Endothelial cell of umbilical vein (primary cell): Measurements from ENCODE around the gene NUDT8. TPM values are rescaled to one million over a fixed set of nuclear protein-coding genes. Genes with fewer than 3 reads are reported as not detected.

Experiments used
- BruUV-seq: library from RNA; stranded (reverse); fragments of 400-500 nt; replicated peaks from 2 replicates; lab custom pipeline; 2021; lab: Mats Ljungman, UMichigan
- CTCF ChIA-PET: fragments of 300-600, 350-600 bp; sonication (Branson Sonifier 250); formaldehyde crosslinking; loops from one replicate; lab custom pipeline; 2021; ENCODE audit warnings: antibody characterized with exemption, inconsistent platforms; lab: Charles Lee
- POLR2A ChIA-PET: fragments of 300-600, 350-600 bp; sonication (Branson Sonifier 250); formaldehyde crosslinking; loops from one replicate; lab custom pipeline; 2021; ENCODE audit warnings: antibody characterized with exemption, inconsistent platforms; lab: Charles Lee
- DNase-seq: peaks from one replicate; pipeline ENCODE4 v3.0.0-alpha.2; 2011; ENCODE audit warnings: low read depth, low spot score
- FAIRE-seq: peaks from 2 replicates; lab custom pipeline; 2011; peaks lifted over from hg19 to GRCh38; lab: Jason Lieb, UNC
- H2AFZ ChIP-seq: 2 replicates; pipeline ENCODE4 v1.6.0; 2012; ENCODE audit warnings: low read depth, low read length, control low read depth, inconsistent platforms
- H3K27ac ChIP-seq: 2 replicates; pipeline ENCODE4 v1.5.1; 2011; ENCODE audit warnings: low read depth, mild to moderate bottlenecking, control low read depth, low read length, moderate library complexity; ENCODE audit not compliant: insufficient read depth
- H3K27me3 ChIP-seq, 2 experiments: 2 replicates each; pipeline versions ENCODE4 v1.6.0 to v1.6.1; 2011; ENCODE audit warnings: low read length in 2 of 2, mixed read lengths in 1 of 2; ENCODE audit not compliant: control insufficient read depth in 2 of 2, insufficient read depth in 2 of 2
- H3K36me3 ChIP-seq, 2 experiments: 2 replicates in 1 of 2; 3 replicates in 1 of 2; pipeline ENCODE4 v1.5.1; 2011; ENCODE audit warnings: low read length in 2 of 2, mild to moderate bottlenecking in 1 of 2, moderate library complexity in 1 of 2; ENCODE audit not compliant: control insufficient read depth in 2 of 2, insufficient read depth in 2 of 2; ENCODE audit errors: extremely low read depth in 1 of 2
- H3K4me1 ChIP-seq: 3 replicates; pipeline ENCODE4 v1.5.1; 2011; ENCODE audit warnings: mild to moderate bottlenecking, low read length; ENCODE audit not compliant: control insufficient read depth, insufficient read depth; ENCODE audit errors: extremely low read depth
- H3K4me2 ChIP-seq: 2 replicates; pipeline ENCODE4 v1.6.1; 2011; ENCODE audit warnings: low read length, control low read depth, mixed read lengths; ENCODE audit not compliant: insufficient read depth
- H3K4me3 ChIP-seq, 3 experiments: fragments of 200-600 bp in 1 of 3; sonication (generic), shearing (Covaris generic) in 1 of 3; replicated peaks in 1 of 3; 2 replicates each; pipeline ENCODE4 v1.5.1; 2011 to 2016; ENCODE audit warnings: control low read depth in 3 of 3, low read length in 3 of 3, mild to moderate bottlenecking in 2 of 3, inconsistent platforms in 1 of 3, low read depth in 1 of 3, moderate library complexity in 1 of 3; ENCODE audit not compliant: insufficient read depth in 1 of 3
- H3K79me2 ChIP-seq: 2 replicates; pipeline ENCODE4 v1.6.0; 2012; ENCODE audit warnings: low read length, inconsistent platforms; ENCODE audit not compliant: control insufficient read depth, insufficient read depth
- H3K9ac ChIP-seq: replicated peaks from 2 replicates; pipeline ENCODE3; 2011; ENCODE audit warnings: low read length, control low read depth; ENCODE audit not compliant: insufficient read depth; ENCODE audit errors: extremely low read depth
- H3K9me1 ChIP-seq: replicated peaks from 3 replicates; pipeline ENCODE4 v1.6.0; 2011; ENCODE audit warnings: mild to moderate bottlenecking, low read length; ENCODE audit not compliant: control insufficient read depth, insufficient read depth; ENCODE audit errors: extremely low read depth
- H3K9me3 ChIP-seq: replicated peaks from 2 replicates; pipeline ENCODE4 v1.5.1; 2012; ENCODE audit warnings: low read length, inconsistent platforms; ENCODE audit not compliant: control insufficient read depth, insufficient read depth
- H4K20me1 ChIP-seq: replicated peaks from 2 replicates; pipeline ENCODE3; 2011; ENCODE audit warnings: mild to moderate bottlenecking, low read length; ENCODE audit not compliant: control insufficient read depth, insufficient read depth; ENCODE audit errors: extremely low read depth
- CTCF ChIP-seq, 2 donors: IDR thresholded peaks; 1 replicate in 1 of 2; 2 replicates in 1 of 2; pipeline ENCODE4 v1.5.1; 2011; ENCODE audit warnings: low read length in 2 of 2, mild to moderate bottlenecking in 2 of 2, moderate library complexity in 2 of 2, control low read depth in 1 of 2, inconsistent platforms in 1 of 2, low read depth in 1 of 2; ENCODE audit not compliant: insufficient read depth in 1 of 2; ENCODE audit errors: extremely low read depth in 1 of 2
- EZH2 ChIP-seq: IDR thresholded peaks from 2 replicates; pipeline ENCODE4 v1.6.1; 2012; ENCODE audit warnings: borderline replicate concordance, low read depth, mild to moderate bottlenecking, moderate library complexity, low read length, inconsistent platforms; ENCODE audit not compliant: severe bottlenecking
- FOS ChIP-seq: IDR thresholded peaks from 2 replicates; pipeline ENCODE4 v1.6.1; 2011; ENCODE audit warnings: mild to moderate bottlenecking, low read length, moderate library complexity, borderline replicate concordance; ENCODE audit not compliant: insufficient read depth
- GATA2 ChIP-seq: IDR thresholded peaks from 2 replicates; pipeline ENCODE4 v1.7.0; 2011; ENCODE audit warnings: low read depth, mild to moderate bottlenecking, moderate library complexity, mixed read lengths, low read length; ENCODE audit not compliant: insufficient read length, insufficient read depth
- JUN ChIP-seq: IDR thresholded peaks from 2 replicates; pipeline ENCODE4 v1.6.1; 2011; ENCODE audit warnings: borderline replicate concordance, low read depth; ENCODE audit not compliant: insufficient read length, insufficient read depth
- MAX ChIP-seq: IDR thresholded peaks from 2 replicates; pipeline ENCODE4 v1.6.1; 2011; ENCODE audit not compliant: insufficient read depth, insufficient read length
- MYC ChIP-seq: IDR thresholded peaks from one replicate; pipeline ENCODE4 v1.6.1; 2011; ENCODE audit warnings: mild to moderate bottlenecking, low read depth, low read length
- POLR2A ChIP-seq: IDR thresholded peaks from 2 replicates; pipeline ENCODE4 v1.6.1; 2012; ENCODE audit warnings: low read depth, mild to moderate bottlenecking, control low read depth, low read length
- POLR2AphosphoS5 ChIP-seq: IDR thresholded peaks from 2 replicates; pipeline ENCODE4 v1.6.1; 2012; ENCODE audit warnings: low read depth, mild to moderate bottlenecking, control low read depth, low read length, moderate library complexity; ENCODE audit not compliant: insufficient read depth
- dilution Hi-C: fragments of 300-500 bp; cut with MboI; formaldehyde crosslinking; loops from one replicate; pipeline ENCODE4 v1.15.0; 2019; ENCODE audit warnings: low sequenced_read_pairs; ENCODE audit not compliant: extremely low pct_ligation_motif_present
- intact Hi-C: fragments of 100-400 bp; cut with micrococcal nuclease; formaldehyde crosslinking; loops from one replicate; pipeline ENCODE4 v1.10.0; 2022
- polyA plus RNA-seq, 4 experiments: library from polyadenylated mRNA; depleted of rRNA in 3 of 4; stranded (reverse) in 3 of 4; unstranded in 1 of 4; fragments of >200 nt; gene quantifications; 2 replicates each; pipeline versions ENCODE4 v1.2.1 to v1.2.3, GENCODE V29; 2011 to 2012; ENCODE audit warnings: missing spikeins in 1 of 4
- total RNA-seq: library from RNA; stranded (reverse); gene quantifications from 2 replicates; pipeline ENCODE4 v1.2.3, GENCODE V29; 2021

NUDT8 gene
- total and polyA plus RNA-seq, 2 donors (not counting 3 experiments of a cell fraction or from before 2014, with no cell fraction given), result 14.1 to 20.4 TPM

DNA sequence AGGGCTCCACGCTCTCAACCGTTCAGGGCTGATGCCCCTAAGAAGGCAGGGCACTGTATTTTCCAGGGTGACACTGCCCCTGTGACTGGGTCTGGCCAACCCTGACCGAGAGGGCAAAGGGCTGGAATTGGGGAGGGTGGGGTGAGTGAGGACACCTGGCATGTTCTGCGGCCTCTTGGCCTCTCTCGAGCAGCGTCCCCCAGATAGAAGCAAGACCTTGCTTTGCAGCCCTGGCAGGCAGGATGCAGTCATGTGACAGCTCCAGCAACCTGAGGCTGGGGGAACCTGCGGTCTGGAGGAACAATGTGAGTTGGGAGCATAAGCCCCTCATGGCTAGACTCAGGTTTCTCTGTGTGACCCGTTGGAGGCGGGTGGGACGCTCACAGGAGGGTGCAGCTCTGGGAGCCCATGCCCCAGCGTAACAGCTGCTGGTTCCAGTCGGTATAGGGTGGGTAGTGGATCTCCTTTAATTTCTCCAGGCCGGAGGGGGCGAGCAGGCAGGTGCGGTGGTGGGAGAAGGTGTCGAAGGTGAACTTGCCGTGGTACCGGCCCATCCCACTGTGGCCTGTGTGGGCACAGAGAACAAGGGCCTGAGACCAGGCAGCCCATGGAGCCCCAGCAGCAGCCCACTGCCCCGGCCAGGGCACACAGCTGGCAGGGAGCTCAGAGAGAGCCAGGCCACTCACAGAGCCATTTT is 33.2 kb upstream of the NUDT8 start:
- ChIA-PET CTCF (interaction anchor here (1.5 to 1.6 kb wide), 2 partner anchors 18 to 33 kb away, joined by 4 to 6 read pairs; partner anchors contain the start of gene NUDT8), POLR2A (no interaction called here)
- intact Hi-C loops (no loop called here), dilution Hi-C loops (no loop called here)
- no peaks in the 10 kb centered on the region for H4K20me1 ChIP-seq
- H3K9me1 ChIP-seq, result no peaks in the 10 kb centered on the region
- FAIRE-seq, result no peak
- H3K4me3 ChIP-seq, result no peak overlapping the region
- no TSS peak for BruUV-seq
- TF ChIP-seq MAX (no peak), MYC (no peak), GATA2 (no peak), FOS (no peak), EZH2 (no peak), POLR2A (no peak), POLR2AphosphoS5 (no peak), JUN (no peak), CTCF (IDR thresholded peaks at IDR 0.05; ENCODE audit: extremely low read depth in 1 of 2, insufficient read depth in 1 of 2, low read depth in 1 of 2, low read length in 2 of 2) (no peak)
- H3K27me3 ChIP-seq, result no peaks in the 10 kb centered on the region
- no peak overlapping the region for H3K4me2 ChIP-seq
- no peaks in the 10 kb centered on the region for H3K9me3 ChIP-seq
- no peaks in the 10 kb centered on the region for H3K4me1 ChIP-seq
- DNase-seq, result no peak
- no peaks in the 10 kb centered on the region for H3K79me2 ChIP-seq
- no peak overlapping the region for H3K27ac ChIP-seq
- no peaks in the 10 kb centered on the region for H3K36me3 ChIP-seq
- no peak overlapping the region for H2AFZ ChIP-seq
- H3K9ac ChIP-seq, result no peak overlapping the region
